Uterus (tissue), 2 donors: ENCODE data around the gene MAEA.

Source experiments
- CTCF ChIP-seq, 4 experiments: fragments of 200-600 bp in 2 of 4; fragments of 450-650 bp in 2 of 4; sonication (generic) in 2 of 4; IDR thresholded peaks; one replicate each; pipeline ENCODE4 v1.5.1; 2016 to 2019; ENCODE audit warnings: antibody characterized with exemption in 4 of 4, mild to moderate bottlenecking in 2 of 4, moderate library complexity in 1 of 4
- POLR2A ChIP-seq, 2 donors: fragments of 450-650 bp; IDR thresholded peaks; one replicate each; pipeline ENCODE4 v1.6.1; 2016; ENCODE audit warnings: antibody characterized with exemption in 2 of 2, mild to moderate bottlenecking in 1 of 2, moderate library complexity in 1 of 2

- no peak for TF ChIP-seq POLR2A (IDR thresholded peaks at IDR 0.05)
- no peak for TF ChIP-seq CTCF (IDR thresholded peaks at IDR 0.05)
Observed at GRCh38 chr4:1312821-1313640, 23.3 kb downstream of the MAEA start.
